Esophagus muscularis mucosa (tissue), 2 donors: Measurements from ENCODE around the gene ZNF740.
"Not testable (repeated sequence)": the region's sequence is repeated elsewhere in the genome, so short reads cannot be mapped to it uniquely, and the experiment has no call there.

Source experiments
- POLR2A ChIP-seq: fragments of 450-650 bp; IDR thresholded peaks from one replicate; pipeline ENCODE4 v1.6.1; 2017; ENCODE audit warnings: antibody characterized with exemption, moderate library complexity, mild to moderate bottlenecking, low read depth
- POLR2AphosphoS5 ChIP-seq, 2 donors: sonication (generic); formaldehyde crosslinking; IDR thresholded peaks; one replicate each; pipeline ENCODE4 v1.6.1; 2017; ENCODE audit warnings: antibody characterized with exemption in 2 of 2

- TF ChIP-seq POLR2AphosphoS5 (IDR thresholded peaks at IDR 0.05); POLR2A: not testable (repeated sequence)
These were observed 21.8 kb downstream of the ZNF740 start for GRCh38 chr12:53202316-53202715.
